GM21367 (cell line): ENCODE results near the gene KAZN.
"Not testable (repeated sequence)": the region's sequence is repeated elsewhere in the genome, so short reads cannot be mapped to it uniquely, and the experiment has no call there.

Source experiments
- ATAC-seq: cut with Tn5 transposase; IDR thresholded peaks from one replicate; pipeline ENCODE4 v1.9.1; 2021; ENCODE audit not compliant: unreplicated experiment

The KAZN gene

GRCh38 chr1:15039017-15039648, 440.6 kb downstream of the KAZN start:
- no peak for ATAC-seq

DNA sequence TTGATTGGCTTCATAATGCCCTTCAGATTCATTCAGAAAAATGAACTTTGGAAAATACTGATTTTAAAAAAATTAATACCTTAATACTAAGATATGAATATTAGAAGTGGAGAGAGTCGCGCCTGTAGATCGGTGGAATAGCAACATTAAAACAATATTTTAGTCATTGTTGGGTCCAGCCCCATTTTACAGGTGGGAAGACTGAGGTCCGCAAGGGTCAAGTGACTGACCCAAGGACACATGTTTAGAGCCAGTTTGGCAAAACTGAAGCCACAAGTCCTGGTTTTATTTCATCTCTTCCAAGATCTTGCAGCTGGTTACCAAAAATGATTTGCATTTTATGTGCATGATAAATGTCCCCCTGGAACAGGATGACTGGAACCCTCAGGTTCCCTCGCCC, 441.4 kb downstream of the KAZN start:
- no peak for ATAC-seq

DNA sequence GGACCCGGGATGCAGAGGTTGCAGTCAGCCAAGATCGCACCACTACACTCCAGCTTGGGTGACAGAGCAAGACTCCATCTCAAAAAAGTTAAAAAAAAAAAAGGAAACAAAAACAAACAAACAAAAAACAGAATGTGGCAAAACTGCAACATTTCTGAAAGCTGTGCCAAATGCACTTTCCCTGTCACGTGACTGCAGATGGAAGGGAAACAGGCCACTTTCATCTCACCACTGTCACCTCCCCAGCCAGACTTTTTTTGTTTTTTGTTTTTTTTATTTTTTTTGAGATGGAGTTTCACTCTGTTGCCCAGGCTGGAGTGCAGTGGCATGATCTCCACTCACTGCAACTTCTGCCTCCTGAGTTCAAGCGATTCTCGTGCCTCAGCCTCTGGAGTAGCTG, 442.2 kb downstream of the KAZN start:
- ATAC-seq, result not testable (repeated sequence)

- no peak for ATAC-seq
These were observed 444.4 kb downstream of the KAZN start for GRCh38 chr1:15042866-15043265.

GRCh38 chr1:15043934-15044333, 445.4 kb downstream of the KAZN start:
- ATAC-seq, result no peak

- ATAC-seq, result no peak
These were observed 446.6 kb downstream of the KAZN start for GRCh38 chr1:15045123-15045522.

- no peak for ATAC-seq
These were observed 448.1 kb downstream of the KAZN start for GRCh38 chr1:15046487-15047165.

DNA sequence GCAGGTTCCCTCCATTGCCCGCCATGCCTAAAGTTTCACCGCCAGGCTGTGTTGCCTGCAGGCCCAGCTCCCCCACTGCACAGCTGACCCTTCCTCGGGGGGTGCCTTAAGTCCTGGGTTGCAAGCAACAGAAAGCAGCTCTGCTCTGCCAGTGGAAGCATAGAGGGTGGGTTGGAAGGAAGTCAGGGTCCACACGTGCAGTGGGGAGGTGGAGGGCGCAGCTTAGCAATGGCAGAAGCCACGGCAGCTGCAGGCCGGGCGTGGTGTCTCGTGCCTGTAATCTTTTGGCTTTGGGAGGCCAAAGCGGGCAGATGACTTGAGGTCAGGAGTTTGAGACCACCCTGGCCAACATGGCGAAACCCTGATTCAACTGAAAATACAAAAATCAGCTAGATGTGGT, 448.8 kb downstream of the KAZN start:
- ATAC-seq, result no peak

- ATAC-seq, result no peak
These were observed 450.0 kb downstream of the KAZN start for GRCh38 chr1:15048437-15048980.

DNA sequence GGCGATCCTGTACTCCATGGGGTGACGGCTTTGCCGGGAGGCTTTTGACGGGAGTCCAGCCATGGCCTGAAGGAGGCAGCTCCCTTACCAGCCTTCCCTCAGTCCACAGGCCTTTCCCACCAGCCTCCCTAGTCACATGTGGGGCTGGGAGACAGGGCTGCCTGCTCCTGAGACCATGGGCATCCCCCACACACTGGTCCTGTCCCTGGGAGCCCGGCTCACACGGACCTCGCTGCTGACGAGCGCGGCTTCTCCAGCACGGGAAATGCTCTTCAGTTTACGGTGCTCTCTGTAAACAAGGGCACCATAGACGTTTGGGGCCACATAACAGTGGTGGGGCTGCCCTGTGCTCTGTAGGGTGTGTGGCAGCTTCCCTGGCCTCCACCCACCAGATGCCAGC, 450.6 kb downstream of the KAZN start:
- no peak for ATAC-seq

DNA sequence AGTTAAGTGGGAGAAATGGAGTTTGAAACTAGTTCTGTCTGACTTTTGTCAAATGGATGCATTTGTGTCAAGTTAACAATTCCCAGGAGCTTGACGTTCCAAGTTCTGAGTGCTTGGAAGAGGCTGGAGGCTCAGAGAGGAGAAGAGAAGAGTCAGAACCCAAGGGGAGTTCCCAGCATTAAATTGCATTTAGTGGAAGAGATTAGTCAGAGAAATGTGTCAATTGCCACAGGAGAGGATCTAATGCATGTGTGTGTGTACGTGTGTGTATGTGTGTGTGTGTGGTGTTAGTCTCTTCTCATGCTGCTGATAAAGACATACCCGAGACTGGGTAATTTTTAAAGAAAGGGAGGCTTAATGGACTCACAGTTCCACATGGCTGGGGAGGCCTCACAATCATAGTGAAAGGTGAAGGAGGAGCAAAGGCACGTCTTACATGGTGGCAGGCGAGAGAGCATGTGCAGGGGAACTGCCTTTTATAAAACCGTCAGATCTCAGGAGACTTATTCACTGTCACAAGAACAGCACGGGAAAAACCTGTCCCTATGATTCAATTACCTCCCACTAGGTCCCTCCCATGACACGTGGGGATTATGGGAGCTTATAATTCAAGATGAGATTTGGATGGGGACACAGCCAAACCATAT, 453.5 kb downstream of the KAZN start:
- ATAC-seq, result no peak

DNA sequence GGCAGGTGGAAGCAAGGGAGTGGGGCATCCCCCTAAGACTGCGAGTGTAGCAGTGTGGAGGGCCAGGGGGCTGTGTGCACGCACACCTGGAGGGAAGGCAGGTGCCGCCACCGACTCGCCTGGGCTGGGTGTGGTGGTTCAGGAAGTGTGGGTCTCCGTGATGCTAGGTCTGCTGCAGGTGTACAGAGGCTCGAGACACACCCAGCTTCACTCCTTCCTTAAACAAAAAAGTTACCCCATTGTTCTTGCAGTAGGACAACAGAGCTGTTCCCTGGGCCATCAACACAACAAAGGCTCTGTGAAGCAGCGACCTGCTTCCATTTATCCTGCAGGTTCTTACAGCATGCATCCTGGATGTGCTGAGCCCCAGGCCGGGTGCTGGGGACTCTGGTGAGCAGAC, 454.7 kb downstream of the KAZN start:
- ATAC-seq, result no peak

DNA sequence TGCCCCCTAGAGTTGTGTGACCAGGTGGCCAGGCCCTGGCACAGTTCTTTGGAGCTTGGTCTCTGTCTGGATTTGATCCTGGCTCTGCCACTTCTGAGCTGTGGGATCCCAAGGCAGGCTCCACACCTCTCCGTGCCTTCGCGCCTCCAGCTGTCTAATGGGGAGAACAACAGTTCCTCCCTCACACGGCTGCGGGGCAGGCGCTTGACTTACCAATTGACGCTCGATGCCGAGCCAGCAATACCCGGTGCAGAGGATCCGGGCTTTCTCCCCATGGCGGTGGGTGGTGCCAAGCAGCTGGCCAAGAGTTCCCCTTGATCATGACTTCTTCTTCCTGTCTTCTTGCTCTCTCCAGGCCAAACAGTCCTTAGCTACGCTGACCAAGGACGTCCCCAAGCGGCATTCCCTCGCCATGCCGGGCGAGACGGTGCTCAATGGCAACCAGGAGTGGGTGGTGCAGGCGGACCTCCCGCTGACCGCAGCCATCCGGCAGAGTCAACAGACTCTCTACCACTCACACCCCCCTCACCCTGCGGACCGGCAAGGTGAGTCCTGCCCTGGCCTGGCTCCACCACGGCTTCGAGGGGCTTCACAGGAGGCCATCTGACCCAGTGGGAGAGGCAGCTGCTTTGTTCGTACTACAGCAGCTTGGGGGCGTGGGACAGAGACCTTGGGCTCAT, 457.4 kb downstream of the KAZN start:
- no peak for ATAC-seq

- no peak for ATAC-seq
These were observed 458.2 kb downstream of the KAZN start for GRCh38 chr1:15056515-15057285.

DNA sequence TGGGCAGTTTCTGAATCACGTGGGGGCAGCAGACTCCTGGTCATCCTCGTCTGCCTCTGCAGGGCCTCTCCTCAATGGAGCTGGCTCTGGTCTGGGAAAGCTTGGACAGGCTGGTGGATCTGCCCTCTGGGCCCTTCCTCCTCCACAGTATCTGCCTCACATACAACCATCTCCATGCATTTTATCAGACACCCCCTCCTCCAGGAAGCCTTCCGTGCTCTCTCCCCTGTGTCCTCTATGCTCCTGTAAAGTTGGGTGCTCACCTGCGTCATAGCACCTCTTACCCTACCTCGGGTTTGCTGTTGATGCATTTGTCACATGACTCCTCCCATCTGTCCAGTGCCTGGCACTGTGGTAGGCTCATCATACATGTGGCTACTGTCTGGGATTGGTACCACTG, 459.3 kb downstream of the KAZN start:
- ATAC-seq, result no peak

GRCh38 chr1:15058261-15058660, 459.8 kb downstream of the KAZN start:
- no peak for ATAC-seq

DNA sequence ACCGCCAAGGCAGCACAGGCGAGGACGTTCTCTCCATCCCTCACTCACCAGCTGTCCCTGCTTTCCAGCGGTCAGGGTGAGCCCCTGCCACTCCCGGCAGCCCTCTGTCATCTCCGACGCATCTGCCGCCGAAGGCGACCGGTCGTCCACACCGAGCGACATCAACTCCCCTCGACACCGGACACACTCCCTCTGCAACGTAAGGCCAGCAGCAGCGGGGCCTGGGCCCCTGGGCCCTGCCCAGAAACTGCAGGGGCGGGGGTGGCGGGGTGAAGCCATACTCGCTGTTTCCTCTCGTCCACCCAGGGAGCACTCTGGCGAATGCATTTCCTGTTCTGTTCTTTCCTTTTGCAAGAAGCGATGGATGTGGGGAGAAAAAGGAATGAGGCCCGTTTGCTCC, 461.6 kb downstream of the KAZN start:
- ATAC-seq, result no peak

- no peak for ATAC-seq
These were observed 464.1 kb downstream of the KAZN start for GRCh38 chr1:15062479-15063099.

GRCh38 chr1:15063346-15063745, 464.9 kb downstream of the KAZN start:
- no peak for ATAC-seq

DNA sequence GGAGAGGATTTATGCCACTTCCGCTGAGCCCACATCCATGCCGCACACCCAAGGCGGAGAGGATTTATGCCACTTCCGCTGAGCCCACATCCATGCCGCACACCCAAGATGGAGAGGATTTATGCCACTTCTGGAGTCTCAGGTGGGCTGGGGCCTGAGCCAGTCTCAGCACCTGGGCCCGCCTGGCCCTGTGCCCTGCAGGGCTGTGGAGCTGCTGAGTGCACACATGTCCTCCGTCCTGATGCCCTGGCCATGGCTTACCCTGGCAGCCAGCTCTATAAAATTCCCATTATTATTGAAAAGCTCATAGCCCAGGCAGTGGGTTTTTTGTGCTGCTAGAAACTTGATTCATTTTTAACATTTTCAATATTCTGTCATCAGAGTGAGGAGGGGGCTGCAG, 465.3 kb downstream of the KAZN start:
- no peak for ATAC-seq
